HEK293T (cell line): ENCODE results near the gene ZSWIM3.

Source experiments
- CTCF ChIA-PET: fragments of 350-600 bp; formaldehyde crosslinking; extraction: SDS; loops from one replicate; lab custom pipeline; 2021; ENCODE audit warnings: antibody characterized with exemption, inconsistent platforms; lab: Yijun Ruan, JAX
- POLR2A ChIA-PET: fragments of 350-600 bp; formaldehyde crosslinking; extraction: SDS; loops from one replicate; lab custom pipeline; 2020; ENCODE audit warnings: antibody characterized with exemption, inconsistent platforms; lab: Yijun Ruan, JAX
- DNase-seq: peaks from one replicate; pipeline ENCODE4 v3.0.0; 2012; ENCODE audit warnings: mixed read lengths; ENCODE audit errors: extremely low spot score
- ARNT ChIP-seq: fragments of 450-650 bp; IDR thresholded peaks from 2 replicates; pipeline ENCODE4 v1.6.1; 2017; ENCODE audit warnings: mild to moderate bottlenecking
- BHLHE40 ChIP-seq: fragments of 450-650 bp; IDR thresholded peaks from 2 replicates; pipeline ENCODE4 v1.6.1; 2016; ENCODE audit warnings: mild to moderate bottlenecking, moderate library complexity, borderline replicate concordance
- CTBP1 ChIP-seq: fragments of 450-650 bp; IDR thresholded peaks from 2 replicates; pipeline ENCODE4 v1.6.1; 2016; ENCODE audit warnings: borderline replicate concordance
- ELF4 ChIP-seq: fragments of 450-650 bp; IDR thresholded peaks from 2 replicates; pipeline ENCODE4 v1.6.1; 2017; ENCODE audit warnings: antibody characterized with exemption
- FOXA1 ChIP-seq: fragments of 450-650 bp; IDR thresholded peaks from 2 replicates; pipeline ENCODE4 v1.6.1; 2016; ENCODE audit warnings: mild to moderate bottlenecking
- FOXK2 ChIP-seq: fragments of 450-650 bp; IDR thresholded peaks from 2 replicates; pipeline ENCODE4 v1.6.1; 2016; ENCODE audit warnings: mild to moderate bottlenecking
- FOXM1 ChIP-seq: fragments of 450-650 bp; IDR thresholded peaks from 2 replicates; pipeline ENCODE4 v1.6.1; 2017; ENCODE audit warnings: mild to moderate bottlenecking, borderline replicate concordance
- HDGF ChIP-seq: fragments of 450-650 bp; IDR thresholded peaks from 2 replicates; pipeline ENCODE4 v1.6.1; 2017; ENCODE audit warnings: antibody characterized with exemption, borderline replicate concordance
- L3MBTL2 ChIP-seq: fragments of 450-650 bp; conservative IDR thresholded peaks from 2 replicates; pipeline ENCODE4 v1.6.1; 2016; ENCODE audit warnings: mild to moderate bottlenecking
- LEF1 ChIP-seq: fragments of 450-650 bp; IDR thresholded peaks from 2 replicates; pipeline ENCODE4 v1.6.1; 2017; ENCODE audit warnings: mild to moderate bottlenecking, borderline replicate concordance
- NFRKB ChIP-seq: fragments of 450-650 bp; IDR thresholded peaks from 2 replicates; pipeline ENCODE4 v1.6.1; 2016; ENCODE audit warnings: mild to moderate bottlenecking, moderate library complexity
- SP1 ChIP-seq: fragments of 450-650 bp; IDR thresholded peaks from 2 replicates; pipeline ENCODE4 v1.6.1; 2017
- SUZ12 ChIP-seq: fragments of 450-650 bp; IDR thresholded peaks from 2 replicates; pipeline ENCODE4 v1.6.1; 2016; ENCODE audit warnings: mild to moderate bottlenecking
- TARDBP ChIP-seq: fragments of 450-650 bp; IDR thresholded peaks from 2 replicates; pipeline ENCODE4 v1.6.1; 2016
- ZNF384 ChIP-seq: fragments of 450-650 bp; IDR thresholded peaks from 2 replicates; pipeline ENCODE4 v1.6.1; 2016
- TF ChIP-seq, protein P1 (sequence below): fragments of 450-650 bp; IDR thresholded peaks from 2 replicates; pipeline ENCODE4 v1.6.1; 2016

The ZSWIM3 gene

DNA sequence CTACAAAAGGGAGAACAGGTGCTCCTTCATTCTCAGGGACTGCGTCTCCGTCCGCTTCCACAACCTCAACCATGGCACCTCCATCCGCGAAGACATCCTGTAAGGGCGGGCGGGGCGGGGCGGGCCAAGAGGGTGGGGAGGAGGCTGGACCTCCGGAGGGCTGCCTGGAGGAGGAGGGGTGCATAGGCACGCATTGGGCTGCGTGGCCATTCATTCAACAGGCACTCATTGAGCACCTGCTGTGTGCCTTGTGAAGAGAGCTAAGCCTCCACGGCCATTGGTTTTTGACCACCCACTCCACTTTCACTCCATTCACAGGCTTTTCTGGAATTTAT lies 435 bp downstream of the ZSWIM3 start:
- TF ChIP-seq NFRKB (no peak), SUZ12 (no peak), CTBP1 (no peak), FOXA1 (no peak), ZNF384 (no peak), BHLHE40 (no peak), SP1 (no peak)
- TF ChIP-seq, protein P1, sequence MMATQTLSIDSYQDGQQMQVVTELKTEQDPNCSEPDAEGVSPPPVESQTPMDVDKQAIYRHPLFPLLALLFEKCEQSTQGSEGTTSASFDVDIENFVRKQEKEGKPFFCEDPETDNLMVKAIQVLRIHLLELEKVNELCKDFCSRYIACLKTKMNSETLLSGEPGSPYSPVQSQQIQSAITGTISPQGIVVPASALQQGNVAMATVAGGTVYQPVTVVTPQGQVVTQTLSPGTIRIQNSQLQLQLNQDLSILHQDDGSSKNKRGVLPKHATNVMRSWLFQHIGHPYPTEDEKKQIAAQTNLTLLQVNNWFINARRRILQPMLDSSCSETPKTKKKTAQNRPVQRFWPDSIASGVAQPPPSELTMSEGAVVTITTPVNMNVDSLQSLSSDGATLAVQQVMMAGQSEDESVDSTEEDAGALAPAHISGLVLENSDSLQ, result no peak
- ChIA-PET POLR2A (interaction anchor here (0.9 to 2.9 kb wide), 7 partner anchors 21 to 77 kb away, joined by 3 to 9 read pairs (median 6); partner anchors contain the start of genes PCIF1, SNX21 and ZSWIM1), CTCF (no interaction called here)
- DNase-seq, result peak; percentile 70

DNA sequence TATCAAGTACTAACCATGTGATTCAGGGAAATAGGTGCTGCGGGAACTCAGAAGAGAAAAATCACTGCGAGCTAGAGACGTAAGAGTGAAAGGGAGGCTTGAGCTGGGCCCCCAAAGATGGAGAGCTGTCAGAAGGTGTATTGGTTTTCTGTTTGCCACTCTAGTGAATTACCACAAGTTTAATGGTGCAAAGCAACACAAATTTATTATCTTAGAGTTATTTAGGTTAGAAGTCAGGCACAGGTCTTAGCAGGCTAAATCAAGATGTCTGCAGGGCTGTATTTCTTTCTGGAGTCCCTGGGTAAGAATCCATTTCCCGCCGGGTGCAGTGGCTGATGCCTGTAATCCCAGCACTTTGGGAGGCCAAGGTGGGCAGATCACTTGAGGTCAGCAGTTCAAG lies 2.5 kb downstream of the ZSWIM3 start:
- TF ChIP-seq ZNF384, result no peak
- TF ChIP-seq NFRKB, result no peak
- no peak for TF ChIP-seq FOXA1
- no peak for TF ChIP-seq ELF4
- TF ChIP-seq L3MBTL2, result no peak
- TF ChIP-seq SP1, result no peak
- no peak for TF ChIP-seq TARDBP
- TF ChIP-seq, protein P1, result no peak
- no peak for TF ChIP-seq CTBP1
- TF ChIP-seq SUZ12, result no peak
- TF ChIP-seq LEF1, result no peak
- TF ChIP-seq FOXK2, result no peak
- TF ChIP-seq BHLHE40, result no peak
- no peak for TF ChIP-seq HDGF
- no peak for TF ChIP-seq FOXM1
- TF ChIP-seq ARNT, result no peak
- ChIA-PET POLR2A (interaction anchor here (2.1 kb wide), 1 partner anchor 27 kb away, joined by 6 read pairs; the partner anchor contains the start of gene SNX21), CTCF (no interaction called here)
- no peak for DNase-seq

DNA sequence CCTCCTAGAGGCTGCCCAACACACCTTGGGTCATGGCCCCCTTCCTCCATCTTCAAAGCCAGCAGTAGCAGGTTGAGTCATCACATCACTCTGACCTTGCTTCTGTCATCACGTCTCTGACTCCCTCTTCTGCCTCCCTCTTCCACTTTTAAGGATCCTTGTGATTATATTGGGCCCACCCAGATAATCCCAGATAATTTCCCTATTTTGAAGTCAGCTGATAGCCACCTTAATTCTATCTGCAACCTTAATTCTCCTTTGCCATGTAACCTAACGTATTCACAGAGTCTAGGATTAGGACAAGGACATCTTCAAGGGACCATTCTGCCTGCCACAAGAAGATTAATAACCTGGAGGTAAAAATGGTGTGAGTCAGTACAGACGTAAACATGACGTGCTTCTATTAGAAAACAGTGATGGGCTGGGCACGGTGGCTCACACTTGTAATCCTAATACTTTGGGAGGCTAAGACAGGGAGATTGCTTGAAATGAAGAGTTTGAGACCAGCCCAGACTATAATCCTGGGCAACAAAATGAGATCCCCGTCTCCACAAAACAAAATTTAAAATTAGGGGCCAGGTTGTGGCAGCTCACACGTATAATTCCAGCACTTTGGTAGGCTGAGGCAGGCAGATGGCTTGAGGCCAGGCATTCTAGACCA lies 3.3 kb downstream of the ZSWIM3 start:
- POLR2A ChIA-PET, result interaction anchor here (0.8 to 1.1 kb wide), 2 partner anchors 27 to 88 kb away, joined by 3 read pairs; partner anchors contain the start of gene SNX21
- CTCF ChIA-PET, result no interaction called here
- no peak for DNase-seq
- TF ChIP-seq ZNF384, result no peak
- TF ChIP-seq FOXM1, result no peak
- TF ChIP-seq, protein P1, result peak; percentile 53; the same call in 1 of the 2 replicates
- TF ChIP-seq L3MBTL2, result no peak
- no peak for TF ChIP-seq LEF1
- no peak for TF ChIP-seq ARNT
- no peak for TF ChIP-seq ELF4

DNA sequence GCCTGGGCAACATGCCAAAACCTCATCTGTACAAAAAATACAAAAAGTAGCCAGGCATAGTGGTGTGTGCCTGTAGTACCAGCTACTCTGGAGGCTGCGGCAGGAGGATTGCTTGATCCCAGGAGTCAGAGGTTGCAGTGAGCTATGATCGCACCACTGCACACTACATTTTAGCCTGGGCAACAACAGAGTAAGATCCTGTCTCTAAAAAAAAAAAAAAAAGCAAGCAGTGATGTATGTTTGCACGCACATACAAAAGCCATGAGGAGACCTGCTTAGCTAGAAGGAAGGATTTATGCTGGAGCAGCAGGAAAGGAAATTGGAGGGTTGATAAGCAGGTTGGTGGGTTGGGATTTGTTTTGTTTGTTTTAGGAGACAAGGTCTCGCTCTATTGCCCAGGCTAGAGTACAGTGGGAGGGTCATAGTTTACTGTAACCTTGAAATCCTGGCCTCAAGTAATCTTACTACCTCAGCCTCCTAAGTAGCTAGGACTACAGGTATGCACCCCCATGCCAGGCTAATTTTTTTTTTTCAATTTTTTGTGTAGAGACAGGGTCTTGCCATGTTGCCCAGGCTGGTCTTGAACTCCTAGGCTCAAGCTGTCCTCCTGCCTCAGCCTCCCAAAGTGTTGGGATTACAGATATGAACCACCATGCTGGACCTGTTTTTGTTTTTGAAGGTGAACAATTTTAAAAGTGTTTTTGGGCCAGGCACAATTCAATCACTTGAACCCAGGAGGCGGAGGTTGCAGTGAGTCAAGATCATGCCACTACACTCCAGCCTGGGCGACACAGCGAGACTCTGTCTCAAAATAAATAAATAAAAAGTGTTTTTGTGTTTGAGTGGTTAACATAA lies 4.0 kb downstream of the ZSWIM3 start:
- no peak for DNase-seq
- ChIA-PET POLR2A (interaction anchor here (0.8 to 1.1 kb wide), 2 partner anchors 28 to 87 kb away, joined by 3 read pairs; partner anchors contain the start of gene SNX21), CTCF (no interaction called here)
- TF ChIP-seq LEF1 (no peak), ELF4 (no peak), FOXM1 (no peak), ZNF384 (no peak), CTBP1 (no peak), BHLHE40 (no peak), SUZ12 (no peak), FOXA1 (no peak), L3MBTL2 (no peak), TARDBP (no peak), FOXK2 (no peak), ARNT (no peak), HDGF (no peak), SP1 (no peak), NFRKB (no peak)
- TF ChIP-seq, protein P1, result no peak

DNA sequence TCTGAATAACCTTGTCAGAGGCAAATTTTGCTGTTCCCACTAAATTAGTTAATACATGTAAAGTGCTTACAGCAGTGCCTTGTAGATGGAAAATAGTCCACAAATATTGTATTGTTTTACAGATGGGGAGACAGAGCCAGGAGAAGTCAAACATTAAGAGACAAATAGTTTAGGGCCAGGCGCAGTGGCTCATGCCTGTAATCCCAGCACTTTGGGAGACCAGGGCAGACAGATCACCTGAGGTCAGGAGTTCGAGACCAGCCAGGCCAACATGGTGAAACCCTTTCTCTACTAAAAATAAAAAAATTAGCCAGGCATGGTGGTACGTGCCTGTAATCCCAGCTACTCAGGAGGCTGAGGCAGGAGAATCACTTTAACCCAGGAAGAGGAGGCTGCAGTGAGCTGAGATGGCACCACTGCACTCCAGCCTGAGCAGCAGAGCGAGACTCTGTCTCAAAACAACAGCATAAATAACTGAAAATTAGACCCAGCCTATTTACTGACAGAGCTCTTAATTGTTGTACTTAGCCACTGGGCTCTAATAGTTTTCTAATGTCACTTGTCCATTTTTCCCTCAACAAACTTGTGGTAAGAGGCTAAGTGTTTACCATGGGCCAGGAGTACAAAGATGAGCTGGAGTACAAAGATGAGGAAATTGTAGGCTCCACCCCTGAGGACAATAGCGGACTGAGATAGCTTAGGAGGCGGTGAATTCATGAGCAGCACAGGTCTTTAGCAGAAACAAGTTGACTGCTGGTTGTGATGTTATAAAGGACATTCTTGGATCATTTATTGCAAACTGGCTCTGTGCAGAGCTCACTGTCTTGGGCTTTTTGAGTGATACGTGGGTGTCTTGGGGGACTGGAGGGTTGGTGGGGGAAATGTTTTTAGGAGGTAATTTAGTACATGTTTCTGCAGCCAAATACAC lies 6.4 kb downstream of the ZSWIM3 start:
- POLR2A ChIA-PET, result interaction anchor here (0.9 kb wide), 1 partner anchor 17 kb away, joined by 3 read pairs; the partner anchor contains the start of gene ZSWIM1
- CTCF ChIA-PET, result no interaction called here

More for the DNA sequence above, 6.4 kb downstream of the ZSWIM3 start:
- TF ChIP-seq BHLHE40, result no peak
- no peak for TF ChIP-seq NFRKB
- no peak for TF ChIP-seq ARNT
- no peak for TF ChIP-seq L3MBTL2
- TF ChIP-seq SUZ12, result no peak
- no peak for TF ChIP-seq FOXM1
- TF ChIP-seq ZNF384, result no peak
- TF ChIP-seq FOXK2, result no peak
- no peak for TF ChIP-seq SP1
- no peak for TF ChIP-seq CTBP1
- no peak for TF ChIP-seq FOXA1
- TF ChIP-seq TARDBP, result no peak
- TF ChIP-seq ELF4, result no peak
- no peak for TF ChIP-seq LEF1
- TF ChIP-seq HDGF, result no peak
- TF ChIP-seq, protein P1, result no peak
- DNase-seq, result no peak
